PC-3 (cell line): ENCODE results near the gene APLP1.

ENCODE experiments used
- EZH2 ChIP-seq: fragments of 300-600 bp; sonication (generic); IDR thresholded peaks from one replicate; pipeline ENCODE4 v1.6.1; 2017; ENCODE audit warnings: antibody characterized with exemption, mild to moderate bottlenecking, low read length; ENCODE audit not compliant: unreplicated experiment
- TF ChIP-seq, protein P1 (sequence below): fragments of 300-600 bp; sonication (generic); conservative IDR thresholded peaks from 2 replicates; pipeline ENCODE4 v1.5.1; 2017; ENCODE audit warnings: antibody characterized with exemption, low read depth, mild to moderate bottlenecking, low read length

DNA sequence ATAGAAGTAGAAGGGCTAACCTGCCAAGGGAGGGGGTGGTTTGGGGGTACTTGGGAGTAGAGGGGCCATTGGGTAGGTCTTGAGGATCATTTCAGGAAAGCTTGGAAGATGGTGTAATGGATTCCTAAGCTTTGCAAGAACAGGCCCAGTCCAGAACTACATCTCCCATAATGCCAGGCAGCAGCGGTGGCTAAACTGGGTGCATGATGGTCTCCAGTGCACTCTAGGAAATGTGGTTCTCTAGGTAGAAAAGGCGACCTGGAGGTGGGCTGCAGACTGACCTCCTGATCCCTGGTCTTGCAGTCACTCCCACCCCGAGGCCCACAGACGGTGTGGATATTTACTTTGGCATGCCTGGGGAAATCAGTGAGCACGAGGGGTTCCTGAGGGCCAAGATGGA lies 3.8 kb downstream of the APLP1 start:
- TF ChIP-seq, protein P1, sequence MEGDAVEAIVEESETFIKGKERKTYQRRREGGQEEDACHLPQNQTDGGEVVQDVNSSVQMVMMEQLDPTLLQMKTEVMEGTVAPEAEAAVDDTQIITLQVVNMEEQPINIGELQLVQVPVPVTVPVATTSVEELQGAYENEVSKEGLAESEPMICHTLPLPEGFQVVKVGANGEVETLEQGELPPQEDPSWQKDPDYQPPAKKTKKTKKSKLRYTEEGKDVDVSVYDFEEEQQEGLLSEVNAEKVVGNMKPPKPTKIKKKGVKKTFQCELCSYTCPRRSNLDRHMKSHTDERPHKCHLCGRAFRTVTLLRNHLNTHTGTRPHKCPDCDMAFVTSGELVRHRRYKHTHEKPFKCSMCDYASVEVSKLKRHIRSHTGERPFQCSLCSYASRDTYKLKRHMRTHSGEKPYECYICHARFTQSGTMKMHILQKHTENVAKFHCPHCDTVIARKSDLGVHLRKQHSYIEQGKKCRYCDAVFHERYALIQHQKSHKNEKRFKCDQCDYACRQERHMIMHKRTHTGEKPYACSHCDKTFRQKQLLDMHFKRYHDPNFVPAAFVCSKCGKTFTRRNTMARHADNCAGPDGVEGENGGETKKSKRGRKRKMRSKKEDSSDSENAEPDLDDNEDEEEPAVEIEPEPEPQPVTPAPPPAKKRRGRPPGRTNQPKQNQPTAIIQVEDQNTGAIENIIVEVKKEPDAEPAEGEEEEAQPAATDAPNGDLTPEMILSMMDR, result no peak
- no peak for TF ChIP-seq EZH2
